ENCODE measurements around the gene KDELR3. TPM values are rescaled to one million over a fixed set of nuclear protein-coding genes. Genes with fewer than 3 reads are reported as not detected.

The KDELR3 gene
- polyA plus RNA-seq, 1 donor from 2014 or later, result not detected

- Histone ChIP-seq H3K36me3 (ENCODE audit: insufficient read depth, low read length) (no peaks in the 10 kb centered on the region), H2AFZ (ENCODE audit: low read depth, low read length) (no peak overlapping the region), H3K9me3 (ENCODE audit: low read length) (no peaks in the 10 kb centered on the region), H3K4me2 (ENCODE audit: low read length) (no peak overlapping the region), H3K9ac (ENCODE audit: low read length) (no peak overlapping the region), H3K79me2 (replicated peaks; ENCODE audit: insufficient read depth, low read length) (no peaks in the 10 kb centered on the region), H3K9me2 (ENCODE audit: insufficient read depth, low read length) (no peaks in the 10 kb centered on the region), H4K20me1 (ENCODE audit: insufficient read depth) (no peaks in the 10 kb centered on the region), H3K27me3 (ENCODE audit: insufficient read depth, low read depth, low read length) (no peaks in the 10 kb centered on the region), H3F3A (ENCODE audit: insufficient read depth, low read length, poor library complexity, severe bottlenecking) (no peaks in the 10 kb centered on the region), H3K27ac (ENCODE audit: low read length) (no peak overlapping the region), H3K4me3 (ENCODE audit: low read length) (no peak overlapping the region)
- TF ChIP-seq, protein P1, sequence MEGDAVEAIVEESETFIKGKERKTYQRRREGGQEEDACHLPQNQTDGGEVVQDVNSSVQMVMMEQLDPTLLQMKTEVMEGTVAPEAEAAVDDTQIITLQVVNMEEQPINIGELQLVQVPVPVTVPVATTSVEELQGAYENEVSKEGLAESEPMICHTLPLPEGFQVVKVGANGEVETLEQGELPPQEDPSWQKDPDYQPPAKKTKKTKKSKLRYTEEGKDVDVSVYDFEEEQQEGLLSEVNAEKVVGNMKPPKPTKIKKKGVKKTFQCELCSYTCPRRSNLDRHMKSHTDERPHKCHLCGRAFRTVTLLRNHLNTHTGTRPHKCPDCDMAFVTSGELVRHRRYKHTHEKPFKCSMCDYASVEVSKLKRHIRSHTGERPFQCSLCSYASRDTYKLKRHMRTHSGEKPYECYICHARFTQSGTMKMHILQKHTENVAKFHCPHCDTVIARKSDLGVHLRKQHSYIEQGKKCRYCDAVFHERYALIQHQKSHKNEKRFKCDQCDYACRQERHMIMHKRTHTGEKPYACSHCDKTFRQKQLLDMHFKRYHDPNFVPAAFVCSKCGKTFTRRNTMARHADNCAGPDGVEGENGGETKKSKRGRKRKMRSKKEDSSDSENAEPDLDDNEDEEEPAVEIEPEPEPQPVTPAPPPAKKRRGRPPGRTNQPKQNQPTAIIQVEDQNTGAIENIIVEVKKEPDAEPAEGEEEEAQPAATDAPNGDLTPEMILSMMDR (IDR thresholded peaks at IDR 0.05; ENCODE audit: poor library complexity, severe bottlenecking), result no peak
These were observed 55.1 kb downstream of the KDELR3 start for GRCh38 chr22:38523029-38523428.

DNA sequence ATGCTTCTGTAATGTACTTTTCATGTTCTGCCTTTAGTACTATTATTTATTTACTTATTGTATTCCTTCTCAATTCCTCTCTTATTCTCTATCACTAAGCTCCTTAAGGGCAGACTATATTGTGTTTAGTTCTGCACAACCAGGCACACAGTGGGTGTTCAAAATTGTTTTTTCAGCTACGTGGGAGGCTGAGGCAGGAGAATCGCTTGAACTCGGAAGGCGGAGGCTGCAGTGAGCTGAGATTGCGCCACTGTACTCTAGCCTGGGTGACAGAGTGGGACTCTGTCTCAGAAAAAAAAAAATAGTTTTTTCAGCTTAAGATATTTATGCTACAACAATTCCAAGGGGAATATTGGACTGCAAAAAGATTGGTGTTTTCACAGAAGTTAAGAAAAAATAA lies 55.6 kb downstream of the KDELR3 start:
- H3K4me3 ChIP-seq (ENCODE audit: low read length), result no peak overlapping the region
- no peaks in the 10 kb centered on the region for H3F3A ChIP-seq (ENCODE audit: insufficient read depth, low read length, poor library complexity, severe bottlenecking)
- TF ChIP-seq RAD21 (conservative IDR thresholded peaks at IDR 0.05) (no peak), EP300 (conservative IDR thresholded peaks at IDR 0.05; ENCODE audit: poor library complexity, severe bottlenecking) (no peak), REST (IDR thresholded peaks at IDR 0.05; ENCODE audit: borderline replicate concordance) (no peak), POLR2AphosphoS5 (IDR thresholded peaks at IDR 0.05) (no peak), EZH2 (IDR thresholded peaks at IDR 0.05; ENCODE audit: borderline replicate concordance, insufficient read depth, low read length, poor library complexity, severe bottlenecking) (no peak), MXI1 (conservative IDR thresholded peaks at IDR 0.05; ENCODE audit: poor library complexity, severe bottlenecking) (no peak), TAF1 (IDR thresholded peaks at IDR 0.05; ENCODE audit: low read depth) (no peak), SMC3 (conservative IDR thresholded peaks at IDR 0.05; ENCODE audit: poor library complexity) (no peak)
- TF ChIP-seq, protein P1 (IDR thresholded peaks at IDR 0.05; ENCODE audit: poor library complexity, severe bottlenecking), result no peak
- no peak overlapping the region for H2AFZ ChIP-seq (ENCODE audit: low read depth, low read length)
- no peaks in the 10 kb centered on the region for H3K9me2 ChIP-seq (ENCODE audit: insufficient read depth, low read length)
- H3K79me2 ChIP-seq (replicated peaks; ENCODE audit: insufficient read depth, low read length), result no peaks in the 10 kb centered on the region
- H3K27ac ChIP-seq (ENCODE audit: low read length), result no peak overlapping the region
- no peak overlapping the region for H3K9ac ChIP-seq (ENCODE audit: low read length)
- no peaks in the 10 kb centered on the region for H4K20me1 ChIP-seq (ENCODE audit: insufficient read depth)
- H3K27me3 ChIP-seq (ENCODE audit: insufficient read depth, low read depth, low read length), result no peaks in the 10 kb centered on the region
- H3K4me2 ChIP-seq (ENCODE audit: low read length), result no peak overlapping the region
- H3K9me3 ChIP-seq (ENCODE audit: low read length), result no peaks in the 10 kb centered on the region
- H3K36me3 ChIP-seq (ENCODE audit: insufficient read depth, low read length), result no peaks in the 10 kb centered on the region
